Measurements from ENCODE around the gene RHOT1.

DNA sequence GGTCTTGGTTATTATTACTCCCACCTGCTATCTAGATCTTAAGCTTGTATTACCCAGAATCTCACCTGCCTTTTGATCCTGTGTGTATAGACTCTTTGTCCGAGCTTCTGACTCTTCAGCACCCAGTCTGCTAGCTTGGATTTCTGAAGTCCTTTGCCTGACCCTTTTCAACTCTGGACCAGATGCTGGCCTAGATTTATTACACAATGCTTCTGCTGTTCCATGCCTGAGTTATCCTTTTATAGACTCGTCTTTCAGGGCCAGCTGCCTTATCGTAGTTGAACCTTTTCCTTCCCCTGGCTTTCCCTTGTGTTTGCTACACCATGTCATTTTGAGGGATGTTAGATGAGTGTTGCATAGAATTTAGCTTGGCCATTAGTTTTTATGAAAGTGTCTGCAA is 32.6 kb downstream of the RHOT1 start:
- TF ChIP-seq, protein P1, sequence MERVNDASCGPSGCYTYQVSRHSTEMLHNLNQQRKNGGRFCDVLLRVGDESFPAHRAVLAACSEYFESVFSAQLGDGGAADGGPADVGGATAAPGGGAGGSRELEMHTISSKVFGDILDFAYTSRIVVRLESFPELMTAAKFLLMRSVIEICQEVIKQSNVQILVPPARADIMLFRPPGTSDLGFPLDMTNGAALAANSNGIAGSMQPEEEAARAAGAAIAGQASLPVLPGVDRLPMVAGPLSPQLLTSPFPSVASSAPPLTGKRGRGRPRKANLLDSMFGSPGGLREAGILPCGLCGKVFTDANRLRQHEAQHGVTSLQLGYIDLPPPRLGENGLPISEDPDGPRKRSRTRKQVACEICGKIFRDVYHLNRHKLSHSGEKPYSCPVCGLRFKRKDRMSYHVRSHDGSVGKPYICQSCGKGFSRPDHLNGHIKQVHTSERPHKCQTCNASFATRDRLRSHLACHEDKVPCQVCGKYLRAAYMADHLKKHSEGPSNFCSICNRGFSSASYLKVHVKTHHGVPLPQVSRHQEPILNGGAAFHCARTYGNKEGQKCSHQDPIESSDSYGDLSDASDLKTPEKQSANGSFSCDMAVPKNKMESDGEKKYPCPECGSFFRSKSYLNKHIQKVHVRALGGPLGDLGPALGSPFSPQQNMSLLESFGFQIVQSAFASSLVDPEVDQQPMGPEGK (CRISPR knock-in tag; IDR thresholded peaks at IDR 0.05; ENCODE audit: borderline replicate concordance) = no peak
- TF ChIP-seq CSDC2 (CRISPR knock-in tag; IDR thresholded peaks at IDR 0.05) (no peak), BACH2 (CRISPR knock-in tag; IDR thresholded peaks at IDR 0.05; ENCODE audit: borderline replicate concordance) (no peak), ZNF70 (CRISPR knock-in tag; IDR thresholded peaks at IDR 0.05) (no peak)

Data from SK-N-SH treated with all-trans-retinoic acid at 6 μM for 48 hours (cell line).